ENCODE measurements around the gene IGFALS.
A peak's percentile ranks its signal among the peaks of the same experiment; 100 is the strongest.

The IGFALS gene

GRCh38 chr16:1769402-1770300 is 23.9 kb downstream of the IGFALS start:
- peaks cover 64% of the 10 kb centered on the region for H3K36me3 ChIP-seq (ENCODE audit: insufficient read depth, low read length)
- peak overlapping the region; percentile 22; the same call in 1 of the 2 replicates for H3K4me2 ChIP-seq (ENCODE audit: insufficient read depth, low read length)
- H4K20me1 ChIP-seq (ENCODE audit: insufficient read depth, low read length), result peaks cover 20% of the 10 kb centered on the region
- H3K27ac ChIP-seq (ENCODE audit: low read length), result no peak overlapping the region
- no peak for TF ChIP-seq EZH2 (IDR thresholded peaks at IDR 0.05; ENCODE audit: borderline replicate concordance, low read depth, low read length, severe bottlenecking)
- TF ChIP-seq, protein P1, sequence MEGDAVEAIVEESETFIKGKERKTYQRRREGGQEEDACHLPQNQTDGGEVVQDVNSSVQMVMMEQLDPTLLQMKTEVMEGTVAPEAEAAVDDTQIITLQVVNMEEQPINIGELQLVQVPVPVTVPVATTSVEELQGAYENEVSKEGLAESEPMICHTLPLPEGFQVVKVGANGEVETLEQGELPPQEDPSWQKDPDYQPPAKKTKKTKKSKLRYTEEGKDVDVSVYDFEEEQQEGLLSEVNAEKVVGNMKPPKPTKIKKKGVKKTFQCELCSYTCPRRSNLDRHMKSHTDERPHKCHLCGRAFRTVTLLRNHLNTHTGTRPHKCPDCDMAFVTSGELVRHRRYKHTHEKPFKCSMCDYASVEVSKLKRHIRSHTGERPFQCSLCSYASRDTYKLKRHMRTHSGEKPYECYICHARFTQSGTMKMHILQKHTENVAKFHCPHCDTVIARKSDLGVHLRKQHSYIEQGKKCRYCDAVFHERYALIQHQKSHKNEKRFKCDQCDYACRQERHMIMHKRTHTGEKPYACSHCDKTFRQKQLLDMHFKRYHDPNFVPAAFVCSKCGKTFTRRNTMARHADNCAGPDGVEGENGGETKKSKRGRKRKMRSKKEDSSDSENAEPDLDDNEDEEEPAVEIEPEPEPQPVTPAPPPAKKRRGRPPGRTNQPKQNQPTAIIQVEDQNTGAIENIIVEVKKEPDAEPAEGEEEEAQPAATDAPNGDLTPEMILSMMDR (IDR thresholded peaks at IDR 0.05; ENCODE audit: borderline replicate concordance, extremely low read depth, low read length, poor library complexity, severe bottlenecking), result no peak
- H3K9me3 ChIP-seq (ENCODE audit: insufficient read depth, low read length, severe bottlenecking), result no peaks in the 10 kb centered on the region
- DNase-seq (no peak), ATAC-seq (ENCODE audit: insufficient read depth, low read depth) (no peak)
- no peak overlapping the region for H2AFZ ChIP-seq (ENCODE audit: low read depth, low read length)
- H3K4me3 ChIP-seq (ENCODE audit: low read depth in 1 of 2, low read length in 2 of 2), result no peak overlapping the region
- no peaks in the 10 kb centered on the region for H3K27me3 ChIP-seq (ENCODE audit: insufficient read depth, low read length, poor library complexity)
- H3K9ac ChIP-seq (ENCODE audit: low read depth, low read length), result no peak overlapping the region
- peaks cover 22% of the 10 kb centered on the region for H3K4me1 ChIP-seq (ENCODE audit: insufficient read depth, low read length)
- peaks cover 33% of the 10 kb centered on the region for H3K79me2 ChIP-seq (ENCODE audit: insufficient read depth, low read length)

DNA sequence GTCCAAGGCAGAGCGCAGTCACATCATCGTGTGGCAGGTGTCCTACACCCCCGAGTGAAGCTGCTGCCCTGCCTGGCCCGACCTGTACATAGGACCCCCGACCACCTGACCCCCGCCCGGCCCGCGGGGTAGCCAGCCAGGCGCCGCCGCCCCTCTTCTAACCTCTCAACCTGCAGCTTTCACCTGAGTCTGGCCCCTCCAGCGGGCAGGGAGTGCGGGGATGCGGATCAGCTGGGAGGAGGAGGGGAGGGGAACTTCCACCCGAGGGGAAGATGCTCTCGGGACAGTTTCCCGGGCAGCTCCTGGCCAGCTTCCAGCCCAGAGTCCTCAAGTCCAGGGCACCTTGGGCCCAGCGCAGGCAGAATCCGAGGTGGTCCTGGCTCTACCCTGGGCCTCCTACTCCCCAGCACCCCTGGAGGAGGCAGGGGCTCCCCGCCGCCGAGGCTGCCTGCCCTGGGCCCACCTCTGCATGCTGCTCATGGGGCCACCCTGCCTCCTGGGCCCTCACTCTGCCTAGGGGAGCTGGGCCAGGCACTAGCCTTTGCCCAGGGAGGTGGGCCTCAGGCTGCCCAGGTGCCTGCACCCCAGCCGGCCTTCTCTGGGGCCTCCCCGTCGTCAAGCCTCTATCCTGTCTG is 24.6 kb downstream of the IGFALS start:
- Histone ChIP-seq H2AFZ (ENCODE audit: low read depth, low read length) (no peak overlapping the region), H3K9ac (ENCODE audit: low read depth, low read length) (no peak overlapping the region), H3K4me3 (ENCODE audit: low read depth in 1 of 2, low read length in 2 of 2) (no peak overlapping the region), H3K4me2 (ENCODE audit: insufficient read depth, low read length) (no peak overlapping the region), H3K36me3 (ENCODE audit: insufficient read depth, low read length) (peaks cover 72% of the 10 kb centered on the region), H3K27me3 (ENCODE audit: insufficient read depth, low read length, poor library complexity) (no peaks in the 10 kb centered on the region), H4K20me1 (ENCODE audit: insufficient read depth, low read length) (peaks cover 12% of the 10 kb centered on the region; the same call in 1 of the 2 replicates), H3K27ac (ENCODE audit: low read length) (no peak overlapping the region), H3K9me3 (ENCODE audit: insufficient read depth, low read length, severe bottlenecking) (no peaks in the 10 kb centered on the region), H3K79me2 (ENCODE audit: insufficient read depth, low read length) (peaks cover 25% of the 10 kb centered on the region), H3K4me1 (ENCODE audit: insufficient read depth, low read length) (peaks cover 14% of the 10 kb centered on the region)
- no peak for TF ChIP-seq EZH2 (IDR thresholded peaks at IDR 0.05; ENCODE audit: borderline replicate concordance, low read depth, low read length, severe bottlenecking)
- TF ChIP-seq, protein P1 (IDR thresholded peaks at IDR 0.05; ENCODE audit: borderline replicate concordance, extremely low read depth, low read length, poor library complexity, severe bottlenecking), result no peak
- no peak for ATAC-seq (ENCODE audit: insufficient read depth, low read depth)
- no peak for DNase-seq

DNA sequence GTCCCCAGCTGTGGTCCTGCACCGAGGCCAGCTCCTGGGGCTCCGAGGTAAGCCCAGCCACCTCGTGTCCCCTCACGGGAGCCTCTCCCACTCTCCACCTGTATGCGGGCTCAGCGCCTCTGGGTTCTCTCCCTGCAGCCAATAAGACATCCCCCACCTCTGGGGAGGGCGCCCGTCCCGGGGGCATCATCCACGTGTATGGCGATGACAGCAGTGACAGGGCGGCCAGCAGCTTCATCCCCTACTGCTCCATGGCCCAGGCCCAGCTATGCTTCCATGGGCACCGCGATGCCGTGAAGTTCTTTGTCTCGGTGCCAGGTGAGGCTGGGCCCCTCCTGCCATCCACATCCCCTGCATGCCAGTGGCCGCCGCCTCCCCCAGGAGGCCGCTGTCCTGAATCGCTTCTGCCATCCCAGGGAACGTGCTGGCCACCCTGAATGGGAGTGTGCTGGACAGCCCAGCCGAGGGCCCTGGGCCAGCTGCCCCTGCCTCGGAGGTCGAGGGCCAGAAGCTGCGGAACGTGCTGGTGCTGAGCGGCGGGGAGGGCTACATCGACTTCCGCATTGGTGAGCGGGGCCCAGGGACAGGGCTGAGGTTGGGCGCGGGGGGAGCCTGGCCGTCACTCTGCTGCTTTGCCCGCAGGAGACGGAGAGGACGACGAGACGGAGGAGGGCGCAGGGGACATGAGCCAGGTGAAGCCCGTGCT is 25.3 kb downstream of the IGFALS start:
- Histone ChIP-seq H3K79me2 (ENCODE audit: insufficient read depth, low read length) (peaks cover 18% of the 10 kb centered on the region), H3K27me3 (ENCODE audit: insufficient read depth, low read length, poor library complexity) (no peaks in the 10 kb centered on the region), H3K9ac (ENCODE audit: low read depth, low read length) (no peak overlapping the region), H3K4me1 (ENCODE audit: insufficient read depth, low read length) (peaks cover 12% of the 10 kb centered on the region), H3K27ac (ENCODE audit: low read length) (no peak overlapping the region), H2AFZ (ENCODE audit: low read depth, low read length) (no peak overlapping the region), H3K36me3 (ENCODE audit: insufficient read depth, low read length) (peaks cover 76% of the 10 kb centered on the region), H3K4me2 (ENCODE audit: insufficient read depth, low read length) (no peak overlapping the region), H4K20me1 (ENCODE audit: insufficient read depth, low read length) (peaks cover 11% of the 10 kb centered on the region; the same call in 1 of the 2 replicates), H3K4me3 (ENCODE audit: low read depth in 1 of 2, low read length in 2 of 2) (no peak overlapping the region), H3K9me3 (ENCODE audit: insufficient read depth, low read length, severe bottlenecking) (no peaks in the 10 kb centered on the region)
- ATAC-seq (ENCODE audit: insufficient read depth, low read depth), result no peak
- no peak for TF ChIP-seq EZH2 (IDR thresholded peaks at IDR 0.05; ENCODE audit: borderline replicate concordance, low read depth, low read length, severe bottlenecking)
- TF ChIP-seq, protein P1 (IDR thresholded peaks at IDR 0.05; ENCODE audit: borderline replicate concordance, extremely low read depth, low read length, poor library complexity, severe bottlenecking), result no peak
- no peak for DNase-seq
